KBM-7 (cell line): ENCODE measurements around the gene TMEM59L.

Source experiments
- DNase-seq: peaks from one replicate; pipeline ENCODE4 v3.0.0-alpha.2; 2015
- in situ Hi-C: fragments of 300-500 bp; cut with MboI; formaldehyde crosslinking; loops from 2 replicates; pipeline ENCODE4 v1.14.3; 2020; ENCODE audit warnings: low sequenced_read_pairs, low pct_unique_long_range_greater_than_20kb, mixed read lengths

Gene TMEM59L

GRCh38 chr19:18651733-18652132, 39.1 kb downstream of the TMEM59L start:
- in situ Hi-C loops, result no loop called here
- no peak for DNase-seq

GRCh38 chr19:18653853-18654252, 41.2 kb downstream of the TMEM59L start:
- DNase-seq, result no peak
- in situ Hi-C loops, result no loop called here

GRCh38 chr19:18654469-18654868, 41.8 kb downstream of the TMEM59L start:
- in situ Hi-C loops, result no loop called here
- no peak for DNase-seq

- in situ Hi-C loops, result no loop called here
- no peak for DNase-seq
Measured at GRCh38 chr19:18655173-18655844, 42.6 kb downstream of the TMEM59L start.

GRCh38 chr19:18656337-18657086, 43.8 kb downstream of the TMEM59L start:
- in situ Hi-C loops, result no loop called here
- no peak for DNase-seq

- in situ Hi-C loops, result no loop called here
- peak; percentile 19 for DNase-seq
Measured at GRCh38 chr19:18657590-18658365, 45.1 kb downstream of the TMEM59L start.

- in situ Hi-C loops, result no loop called here
- no peak for DNase-seq
Measured at GRCh38 chr19:18658366-18658855, 45.7 kb downstream of the TMEM59L start.

GRCh38 chr19:18659281-18660050, 46.8 kb downstream of the TMEM59L start:
- in situ Hi-C loops, result no loop called here
- peak; percentile 58 for DNase-seq

- in situ Hi-C loops, result no loop called here
- no peak for DNase-seq
Measured at GRCh38 chr19:18660051-18660910, 47.6 kb downstream of the TMEM59L start.

GRCh38 chr19:18660939-18661670, 48.4 kb downstream of the TMEM59L start:
- DNase-seq, result no peak
- in situ Hi-C loops, result no loop called here

GRCh38 chr19:18662972-18663732, 50.5 kb downstream of the TMEM59L start:
- in situ Hi-C loops, result no loop called here
- no peak for DNase-seq

GRCh38 chr19:18663940-18664530, 51.4 kb downstream of the TMEM59L start:
- in situ Hi-C loops, result no loop called here
- DNase-seq, result no peak

GRCh38 chr19:18665771-18666202, 53.1 kb downstream of the TMEM59L start:
- in situ Hi-C loops, result no loop called here
- DNase-seq, result no peak

GRCh38 chr19:18666317-18666716, 53.6 kb downstream of the TMEM59L start:
- in situ Hi-C loops, result no loop called here
- no peak for DNase-seq

GRCh38 chr19:18666784-18667183, 54.1 kb downstream of the TMEM59L start:
- in situ Hi-C loops, result no loop called here

GRCh38 chr19:18667531-18668251, 55.0 kb downstream of the TMEM59L start:
- in situ Hi-C loops, result no loop called here
- DNase-seq, result no peak

More at GRCh38 chr19:18666784-18667183, 54.1 kb downstream of the TMEM59L start:
- no peak for DNase-seq
